GM18507 (cell line): Measurements from ENCODE around the gene IGFLR1.
"Not testable (repeated sequence)": the region's sequence is repeated elsewhere in the genome, so short reads cannot be mapped to it uniquely, and the experiment has no call there.

ENCODE experiments used
- DNase-seq: peaks from one replicate; pipeline ENCODE4 v3.0.0; 2011; ENCODE audit warnings: low read depth; ENCODE audit not compliant: insufficient read length; ENCODE audit errors: extremely low spot score
- FAIRE-seq: peaks from 2 replicates; lab custom pipeline; 2011; peaks lifted over from hg19 to GRCh38; lab: Jason Lieb, UNC

IGFLR1 gene

GRCh38 chr19:35714601-35715354 lies 27.5 kb downstream of the IGFLR1 start:
- DNase-seq (no peak), FAIRE-seq (peak; percentile 78)

GRCh38 chr19:35713904-35714495 lies 28.3 kb downstream of the IGFLR1 start:
- DNase-seq: no peak
- peak; percentile 55 for FAIRE-seq

GRCh38 chr19:35713506-35713850 lies 28.8 kb downstream of the IGFLR1 start:
- FAIRE-seq (no peak), DNase-seq (no peak)

- FAIRE-seq: peak; percentile 94
- DNase-seq: peak; percentile 54
Observed at GRCh38 chr19:35712567-35713505, 29.4 kb downstream of the IGFLR1 start.

GRCh38 chr19:35710784-35711723 lies 31.2 kb downstream of the IGFLR1 start:
- peak; percentile 99 for FAIRE-seq
- peak; percentile 60 for DNase-seq

- FAIRE-seq (no peak), DNase-seq (no peak)
Observed at GRCh38 chr19:35708391-35708790, 33.9 kb downstream of the IGFLR1 start.

- DNase-seq: no peak
- FAIRE-seq: no peak
Observed at GRCh38 chr19:35704218-35704617, 38.0 kb downstream of the IGFLR1 start, which contains the start of gene ZBTB32. TSS of gene ZBTB32 (plus strand) at chr19:35704558. CDS start at chr19:35714627, 10,069 bp downstream.

- DNase-seq (no peak), FAIRE-seq (no peak)
Observed at GRCh38 chr19:35703343-35703742, 38.9 kb downstream of the IGFLR1 start.

- DNase-seq (peak; percentile 85), FAIRE-seq (peak; percentile 100)
Observed at GRCh38 chr19:35702223-35703012, 39.8 kb downstream of the IGFLR1 start.

- peak; percentile 65 for FAIRE-seq
- no peak for DNase-seq
Observed at GRCh38 chr19:35696835-35697234, 45.4 kb downstream of the IGFLR1 start.

- DNase-seq (no peak), FAIRE-seq (no peak)
Observed at GRCh38 chr19:35695895-35696422, 46.3 kb downstream of the IGFLR1 start.

GRCh38 chr19:35693835-35694599 lies 48.2 kb downstream of the IGFLR1 start:
- FAIRE-seq: peak; percentile 96
- DNase-seq: peak; percentile 80

GRCh38 chr19:35693422-35693821 lies 48.8 kb downstream of the IGFLR1 start:
- no peak for FAIRE-seq

GRCh38 chr19:35692010-35692409 lies 50.2 kb downstream of the IGFLR1 start:
- FAIRE-seq: no peak
- no peak for DNase-seq

More at GRCh38 chr19:35693422-35693821, 48.8 kb downstream of the IGFLR1 start:
- DNase-seq: no peak

GRCh38 chr19:35691106-35691505 lies 51.1 kb downstream of the IGFLR1 start:
- not testable (repeated sequence) for FAIRE-seq, DNase-seq

GRCh38 chr19:35689836-35690235 lies 52.4 kb downstream of the IGFLR1 start:
- FAIRE-seq (no peak), DNase-seq (no peak)
